NCI-H345 treated with DMSO at 0.1 percent for 48 hours (cell line): Measurements from ENCODE around the gene RNF138.
"Not testable (repeated sequence)": the region's sequence is repeated elsewhere in the genome, so short reads cannot be mapped to it uniquely, and the experiment has no call there.

ENCODE experiments used
- DNase-seq: peaks from one replicate; lab custom pipeline; 2025; ENCODE audit not compliant: unreplicated experiment; lab: John Stamatoyannopoulos, UW

Gene RNF138

DNA sequence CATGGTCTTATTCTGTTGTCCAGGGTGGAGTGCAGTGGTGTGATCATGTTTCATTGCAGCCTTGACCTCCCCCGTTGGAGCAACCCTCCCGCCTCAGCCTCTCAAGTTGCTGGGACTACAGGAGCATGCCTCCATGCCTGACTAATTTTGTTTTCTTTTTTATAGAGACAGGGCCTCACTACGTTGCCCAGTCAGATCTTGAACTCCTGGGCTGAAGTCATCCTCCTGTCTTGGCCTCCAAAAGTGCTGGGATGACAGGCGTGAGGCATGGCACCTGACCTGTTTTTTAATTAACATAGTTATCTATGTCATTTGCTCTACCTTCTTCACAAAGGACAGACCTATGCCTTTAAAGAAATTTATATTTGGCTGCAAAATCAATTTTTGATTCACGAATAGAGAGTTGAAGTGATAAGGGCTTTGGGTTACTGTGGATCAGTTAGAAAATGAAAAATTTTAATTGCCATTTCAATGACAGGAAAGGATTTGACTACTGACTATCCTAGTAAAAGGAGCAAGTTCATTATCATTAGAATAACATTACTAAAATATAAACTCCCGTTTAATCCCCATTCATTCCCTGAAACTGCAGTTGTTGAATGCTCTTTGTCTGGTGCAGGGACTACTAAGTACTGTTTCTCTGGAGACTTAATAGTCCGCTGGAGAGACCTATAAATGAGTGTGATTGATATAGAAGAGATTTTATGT lies 3.7 kb downstream of the RNF138 start:
- DNase-seq: no peak

DNA sequence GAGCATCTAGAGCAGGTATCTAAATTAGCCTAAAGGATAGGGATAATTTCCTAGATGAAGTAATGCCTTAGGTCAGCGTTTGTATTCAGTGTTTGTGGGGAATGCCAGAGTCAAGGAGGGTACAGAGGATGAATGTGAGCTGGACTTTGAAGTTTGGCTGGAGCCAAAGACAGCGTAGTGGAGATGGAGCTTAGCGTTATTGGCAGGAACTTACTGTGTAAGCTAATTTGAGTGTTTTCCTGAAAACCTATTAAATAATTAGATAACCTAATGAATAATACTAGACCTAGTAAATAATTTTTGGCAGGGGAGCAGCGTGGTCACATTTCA lies 4.2 kb downstream of the RNF138 start:
- no peak for DNase-seq

DNA sequence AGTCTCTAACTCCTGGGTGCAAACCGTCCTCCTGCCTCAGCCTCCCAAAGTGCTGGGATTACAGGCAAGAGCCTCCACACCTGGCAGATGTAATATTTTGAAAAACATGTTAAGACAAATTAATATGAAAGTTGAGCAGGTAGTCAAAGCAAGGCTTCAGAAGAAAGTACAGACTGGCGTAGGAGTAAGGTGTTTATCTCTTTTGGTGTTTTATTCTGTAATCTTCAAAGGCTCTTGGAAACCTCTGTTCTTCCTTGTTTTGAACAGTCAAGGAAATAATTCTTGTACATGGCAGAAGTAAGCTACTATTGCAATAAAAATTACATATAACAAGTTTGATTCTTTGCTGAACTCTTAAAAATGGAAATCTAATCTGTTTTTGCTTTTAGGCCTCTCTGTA lies 5.3 kb downstream of the RNF138 start:
- DNase-seq: no peak

DNA sequence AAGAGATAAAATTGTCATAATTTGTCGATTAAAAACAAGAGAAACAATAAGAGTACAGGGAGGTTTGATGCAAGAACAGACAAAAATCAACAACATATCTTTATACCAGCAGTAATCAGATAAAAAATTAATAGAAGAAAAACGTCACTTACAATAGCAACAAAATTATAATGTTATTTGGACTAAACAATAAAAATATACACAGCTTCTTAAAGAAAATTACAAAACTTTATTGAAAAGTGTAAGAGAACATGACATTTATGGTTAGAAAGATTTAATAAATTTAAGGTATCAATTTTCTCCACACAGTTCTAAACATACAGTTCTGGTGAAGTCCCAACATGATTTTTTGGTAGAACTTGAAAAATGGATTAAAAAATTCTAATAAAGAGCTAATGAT lies 12.8 kb downstream of the RNF138 start:
- no peak for DNase-seq

DNA sequence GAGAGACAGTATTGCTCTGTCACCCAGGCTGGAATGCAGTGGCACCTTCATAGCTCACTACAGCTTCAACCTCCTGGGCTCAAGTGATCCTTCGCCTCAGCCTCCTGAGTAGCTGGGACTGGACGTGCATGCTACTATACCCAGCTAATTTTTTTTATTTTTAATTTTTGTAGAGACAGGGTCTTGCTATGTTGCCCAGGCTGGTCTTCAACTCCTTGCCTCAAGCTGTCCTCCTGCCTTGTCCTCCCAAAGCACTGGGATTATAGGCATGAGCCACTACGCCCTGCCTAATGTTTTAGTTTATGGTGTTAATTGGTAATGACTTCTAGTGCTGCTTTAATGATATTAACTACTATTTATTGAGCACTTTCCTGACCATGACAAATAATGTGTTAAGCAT lies 18.3 kb downstream of the RNF138 start:
- no peak for DNase-seq

DNA sequence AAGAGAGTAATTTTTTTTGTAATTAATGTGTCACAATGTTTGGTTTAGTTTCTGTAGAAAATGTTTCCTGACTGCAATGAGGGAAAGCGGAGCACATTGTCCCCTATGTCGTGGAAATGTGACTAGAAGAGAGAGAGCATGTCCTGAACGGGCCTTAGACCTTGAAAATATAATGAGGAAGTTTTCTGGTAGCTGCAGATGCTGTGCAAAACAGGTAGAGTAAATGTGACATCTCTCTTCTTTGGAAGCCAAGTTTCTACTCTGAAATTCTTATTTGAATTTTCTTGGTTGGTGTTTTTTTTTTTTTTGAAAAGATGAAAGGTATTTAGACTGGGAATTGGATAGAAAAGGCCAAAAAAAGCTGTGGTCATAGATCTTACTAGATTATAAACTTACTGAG lies 20.0 kb downstream of the RNF138 start:
- DNase-seq: no peak

DNA sequence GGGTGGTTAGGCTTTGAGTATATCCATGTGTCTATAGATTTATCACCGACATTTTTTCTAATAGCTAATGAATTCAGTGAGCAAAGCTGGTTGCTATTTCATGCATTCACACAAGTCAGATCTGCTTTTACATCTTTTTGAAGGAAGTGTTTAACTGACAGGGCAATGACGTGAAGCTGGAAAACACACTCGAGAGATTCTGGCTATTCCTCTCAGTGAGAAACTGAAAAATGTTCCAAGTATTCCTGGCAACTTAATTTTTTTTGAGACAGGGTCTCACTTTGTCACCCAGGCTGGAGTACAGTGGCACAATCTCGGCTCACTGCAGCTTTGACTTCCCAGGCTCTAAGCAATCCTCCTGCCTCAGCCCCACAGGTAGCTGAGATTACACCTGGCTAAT lies 21.2 kb downstream of the RNF138 start:
- DNase-seq: no peak

DNA sequence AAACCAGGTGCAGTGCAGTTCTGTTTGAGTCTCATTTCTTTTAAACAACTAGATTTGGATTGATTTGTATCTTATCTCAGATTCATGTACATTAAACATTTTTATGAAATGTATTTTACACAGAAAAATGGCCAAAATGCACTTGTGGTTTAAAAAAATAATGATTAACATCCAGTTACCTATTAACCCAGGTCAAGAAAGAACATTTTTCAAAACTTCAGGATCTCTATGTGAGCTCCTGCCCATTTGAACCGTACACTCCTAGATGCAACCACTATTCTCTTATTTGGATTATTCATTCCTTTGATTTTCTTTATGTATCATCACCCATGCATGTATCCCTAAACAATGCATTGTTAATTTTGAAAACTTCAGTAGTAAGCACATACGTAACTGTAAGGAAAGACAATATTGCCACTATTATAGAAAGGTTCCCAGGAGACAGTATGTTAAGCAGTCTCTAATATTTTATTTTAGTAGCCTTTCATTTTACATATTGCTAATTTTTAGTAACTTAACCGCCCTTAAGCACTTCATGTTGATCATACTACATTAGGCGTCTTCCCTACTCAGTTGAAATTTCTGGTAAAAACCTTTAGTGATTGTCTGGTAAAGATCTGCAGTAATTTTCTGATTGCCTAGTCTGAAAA lies 22.7 kb downstream of the RNF138 start:
- DNase-seq: no peak

DNA sequence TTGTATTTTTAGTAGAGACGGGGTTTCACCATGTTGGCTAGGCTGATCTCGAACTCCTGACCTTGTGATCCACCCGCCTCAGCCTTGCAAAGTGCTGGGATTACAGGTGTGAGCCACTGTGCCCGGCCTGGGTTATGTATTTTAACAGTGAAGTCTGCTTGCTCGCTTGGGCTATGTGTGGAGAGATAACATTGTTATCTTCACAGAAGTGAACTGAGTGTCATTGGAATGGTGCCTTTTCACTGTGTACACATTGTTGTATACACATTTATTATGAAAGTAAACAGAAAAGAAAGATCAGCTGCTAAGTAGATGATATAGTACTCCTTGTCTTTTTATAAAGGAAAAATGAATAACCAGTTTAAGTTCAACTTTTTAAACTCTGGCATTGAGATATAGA lies 30.4 kb downstream of the RNF138 start:
- DNase-seq: no peak

DNA sequence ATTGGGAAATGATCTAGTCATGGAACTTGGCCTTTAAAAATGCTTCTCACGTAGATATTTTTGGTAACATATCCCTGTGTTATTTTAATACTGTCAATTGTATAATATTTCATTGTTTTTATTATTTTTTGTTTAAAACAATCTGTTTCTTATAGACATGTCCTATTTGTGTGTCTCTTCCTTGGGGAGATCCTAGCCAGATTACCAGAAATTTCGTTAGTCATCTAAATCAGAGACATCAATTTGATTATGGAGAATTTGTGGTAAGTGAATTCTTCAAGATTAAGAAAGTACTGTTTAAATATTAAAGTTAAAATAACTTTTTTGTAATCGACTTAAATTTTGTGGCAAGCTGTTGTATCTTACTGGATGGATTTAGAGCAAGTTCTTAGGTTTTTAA lies 34.9 kb downstream of the RNF138 start:
- no peak for DNase-seq

DNA sequence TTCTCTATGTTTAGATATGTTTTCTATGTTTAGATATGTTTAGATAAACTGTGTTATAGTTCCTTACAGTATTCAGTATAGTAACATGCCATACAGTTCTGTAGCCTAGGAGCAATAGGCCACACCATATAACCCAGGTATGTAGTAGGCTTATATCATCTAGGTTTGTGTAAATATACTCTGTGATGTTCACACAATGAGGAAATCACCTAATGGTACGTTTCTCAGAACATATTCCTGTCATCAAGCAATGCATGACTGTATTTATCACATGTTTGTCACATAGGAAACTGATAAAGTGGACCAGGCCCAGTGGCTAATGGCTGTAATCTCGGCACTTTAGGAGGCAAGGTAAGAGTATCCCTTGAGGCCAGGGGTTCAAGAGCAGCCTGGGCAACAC lies 44.0 kb downstream of the RNF138 start:
- no peak for DNase-seq

DNA sequence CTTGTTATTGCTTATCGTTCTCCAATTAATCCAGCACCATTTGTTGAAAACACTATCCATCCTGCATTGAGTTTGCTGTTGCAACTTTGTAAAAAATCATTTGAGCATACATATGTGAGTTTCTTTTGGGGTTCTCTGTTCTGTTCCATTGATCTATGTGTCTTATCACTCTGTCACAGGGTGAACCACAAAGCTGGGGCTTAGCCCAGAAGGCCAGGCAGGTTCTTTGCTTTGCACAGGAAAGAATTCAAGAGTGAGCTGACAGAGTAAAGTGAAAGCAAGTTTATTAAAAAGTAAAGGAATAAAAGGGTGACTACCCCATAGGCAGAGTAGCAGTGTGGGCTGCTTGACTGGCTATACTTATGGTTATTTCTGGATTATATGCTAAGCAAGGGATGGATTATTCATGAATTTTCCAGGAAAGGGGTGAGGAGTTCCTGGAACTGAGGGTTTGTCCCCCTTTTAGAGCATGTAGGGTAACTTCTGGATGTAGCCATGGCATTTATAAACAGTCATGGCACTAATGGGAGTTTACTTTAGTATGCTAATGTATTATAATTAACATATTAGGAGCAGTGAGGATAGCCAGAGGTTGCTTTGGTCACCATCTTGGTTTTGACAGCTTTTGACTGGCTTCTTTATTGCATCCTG lies 46.8 kb downstream of the RNF138 start:
- DNase-seq: no peak

DNA sequence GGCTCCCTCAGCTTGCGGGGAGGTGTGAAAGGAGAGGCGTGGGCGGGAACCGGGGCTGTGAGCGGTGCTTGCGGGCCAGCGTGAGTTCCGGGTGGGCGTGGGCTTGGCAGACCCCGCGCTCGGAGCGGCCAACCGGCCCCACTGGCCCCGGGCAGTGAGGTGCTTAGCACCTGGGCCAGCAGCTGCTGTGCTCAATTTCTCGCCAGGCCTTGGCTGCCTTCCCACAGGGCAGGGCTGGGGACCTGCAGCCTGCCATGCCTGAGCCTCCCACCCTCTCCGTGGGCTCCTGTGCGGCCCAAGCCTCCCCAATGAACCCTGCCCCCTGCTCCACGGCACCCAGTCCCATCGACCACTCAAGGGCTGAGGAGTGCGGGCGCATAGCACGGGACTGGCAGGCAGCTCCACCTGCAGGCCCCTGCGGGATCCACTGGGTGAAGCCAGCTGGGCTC lies 48.2 kb downstream of the RNF138 start:
- no peak for DNase-seq

DNA sequence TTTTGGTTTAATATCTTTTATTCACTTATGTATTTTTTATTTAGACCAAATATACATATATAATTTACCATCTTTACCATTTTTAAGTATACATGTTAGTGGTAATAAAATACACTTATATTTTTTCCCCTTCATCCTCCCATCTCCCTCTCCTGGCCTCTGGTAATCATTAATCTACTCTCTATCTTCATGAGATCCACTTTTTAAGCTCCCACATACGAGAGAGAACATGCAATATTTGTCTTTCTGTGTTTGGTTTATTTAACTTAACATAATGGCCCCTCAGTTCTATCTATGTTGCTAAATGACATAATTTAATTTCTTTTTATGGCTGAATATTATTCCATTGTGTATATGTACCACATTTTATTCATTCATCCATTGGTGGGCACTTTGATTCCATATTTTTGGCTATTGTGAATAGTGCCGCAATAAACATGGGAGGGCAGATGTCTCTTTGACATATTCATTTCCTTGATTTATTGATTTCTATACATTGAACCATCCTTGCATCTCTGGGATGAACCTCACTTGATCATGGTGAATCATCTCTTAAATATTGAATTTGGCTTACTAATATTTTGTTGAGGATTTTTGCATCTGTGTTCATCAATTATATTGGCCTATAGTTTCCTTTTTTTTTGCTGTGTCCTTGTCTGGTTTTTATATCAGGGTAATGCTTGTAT lies 56.7 kb downstream of the RNF138 start:
- no peak for DNase-seq

DNA sequence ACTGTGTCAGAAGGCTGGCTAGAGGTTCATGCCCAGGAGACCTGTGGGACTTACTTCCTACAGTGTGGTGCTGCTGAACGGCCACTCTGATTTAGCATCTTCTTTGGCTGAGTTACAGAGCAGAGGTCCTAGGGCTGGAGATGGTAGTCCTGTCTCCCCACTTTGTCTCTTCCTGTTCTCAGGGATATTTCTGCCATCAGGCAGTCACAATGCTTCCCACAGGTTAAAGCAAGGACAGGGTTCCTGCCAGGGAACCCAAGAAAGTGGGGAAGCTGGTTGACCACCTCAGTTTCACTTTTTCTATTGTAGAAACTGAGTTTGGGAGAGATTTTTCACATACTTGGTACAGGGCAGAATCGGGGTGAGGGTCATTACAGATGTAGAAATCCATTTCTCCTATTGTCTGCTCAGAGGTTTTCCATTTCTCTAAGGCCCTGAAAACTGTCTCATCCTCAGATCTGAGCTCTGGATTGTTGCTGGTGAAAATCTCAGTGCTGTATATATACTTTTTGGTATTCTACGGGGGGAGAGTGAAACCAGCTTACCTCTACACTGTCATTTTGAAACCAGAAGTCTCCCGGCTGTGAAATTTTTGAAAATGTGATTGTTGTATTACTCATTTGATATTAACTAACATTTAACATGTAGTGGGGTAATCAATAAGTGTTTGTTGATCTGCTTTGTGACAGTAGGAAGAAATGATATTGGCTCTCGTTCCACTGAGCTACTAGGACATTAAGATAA lies 61.2 kb downstream of the RNF138 start:
- no peak for DNase-seq

DNA sequence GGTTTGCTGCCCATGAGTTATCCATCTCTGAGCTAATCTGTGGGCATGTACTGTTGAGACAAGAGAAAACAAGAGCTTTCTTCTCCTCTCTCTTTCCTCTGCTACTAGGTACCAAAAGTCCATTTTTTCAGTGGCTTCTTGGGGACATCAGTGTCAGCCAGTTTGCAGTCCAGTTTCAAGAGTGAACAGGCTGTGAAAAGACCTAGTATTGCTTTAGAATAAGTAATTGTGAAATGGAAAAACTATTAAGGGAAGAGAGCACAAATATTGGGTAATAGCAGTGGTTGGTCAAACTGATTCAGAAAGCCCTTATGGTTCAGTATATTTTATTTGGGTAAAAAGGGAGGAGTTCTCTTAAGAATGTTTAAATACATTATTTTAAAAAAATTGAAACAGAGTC lies 65.2 kb downstream of the RNF138 start:
- no peak for DNase-seq

DNA sequence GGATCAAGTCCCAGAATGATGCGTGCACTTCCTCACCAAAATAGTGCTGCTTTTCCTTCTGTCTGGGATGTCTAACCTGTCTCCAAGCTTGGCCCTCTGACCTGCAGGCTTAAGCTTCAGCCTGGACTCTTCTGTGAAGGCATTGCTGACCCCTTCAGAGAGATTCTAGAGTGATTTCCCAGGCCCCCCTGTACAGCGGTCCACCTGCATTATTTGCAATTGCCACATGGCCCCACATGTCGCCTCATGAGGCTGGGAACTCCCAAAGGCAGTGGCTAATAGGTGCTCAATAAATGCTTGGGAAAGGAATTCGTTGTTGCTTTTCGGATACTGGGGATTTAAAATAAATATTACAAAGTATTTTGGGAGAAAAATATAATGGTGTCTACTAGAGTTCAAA lies 65.9 kb downstream of the RNF138 start:
- DNase-seq: no peak

DNA sequence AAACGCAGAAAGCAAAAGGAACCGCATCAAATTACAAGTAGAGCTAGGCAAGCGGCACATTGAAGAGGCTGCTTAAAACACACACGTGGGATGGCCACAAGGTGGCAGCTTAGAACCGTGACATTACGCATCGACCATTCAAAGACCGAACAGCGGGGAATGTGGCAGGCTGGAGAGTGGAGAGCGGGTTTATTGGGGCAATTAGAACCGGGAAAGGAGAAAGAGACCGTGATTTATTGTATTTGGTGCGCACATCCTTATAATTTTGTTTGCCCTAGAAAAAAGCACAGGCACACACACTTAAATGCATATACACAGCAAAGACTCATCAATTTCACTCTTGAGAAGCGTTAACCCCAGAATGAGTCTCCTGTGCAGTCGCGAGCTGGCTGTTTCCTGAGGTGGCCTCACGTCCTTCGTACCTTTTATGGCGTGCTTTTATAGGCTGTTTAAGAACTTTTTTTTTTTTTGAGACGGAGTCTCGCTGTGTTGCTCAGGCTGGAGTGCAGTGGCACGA lies 66.5 kb downstream of the RNF138 start:
- DNase-seq: peak; percentile 90

DNA sequence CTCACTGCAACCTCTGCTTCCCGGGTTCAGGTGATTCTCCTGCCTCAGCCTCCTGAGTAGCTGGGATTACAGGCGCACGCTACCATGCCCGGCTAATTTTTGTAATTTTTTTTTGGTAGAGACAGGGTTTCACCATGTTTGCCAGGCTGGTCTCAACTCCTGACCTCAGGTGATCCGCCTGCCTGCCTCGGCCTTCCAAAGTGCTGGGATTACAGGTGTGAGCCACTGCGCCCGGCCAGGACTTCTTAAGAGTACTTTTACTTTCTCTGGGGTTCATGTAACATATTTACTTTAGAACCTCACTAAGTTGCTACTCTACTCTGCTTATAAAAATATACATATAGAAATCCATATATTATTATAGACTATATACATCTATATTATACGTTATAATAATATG lies 67.0 kb downstream of the RNF138 start:
- not testable (repeated sequence) for DNase-seq

DNA sequence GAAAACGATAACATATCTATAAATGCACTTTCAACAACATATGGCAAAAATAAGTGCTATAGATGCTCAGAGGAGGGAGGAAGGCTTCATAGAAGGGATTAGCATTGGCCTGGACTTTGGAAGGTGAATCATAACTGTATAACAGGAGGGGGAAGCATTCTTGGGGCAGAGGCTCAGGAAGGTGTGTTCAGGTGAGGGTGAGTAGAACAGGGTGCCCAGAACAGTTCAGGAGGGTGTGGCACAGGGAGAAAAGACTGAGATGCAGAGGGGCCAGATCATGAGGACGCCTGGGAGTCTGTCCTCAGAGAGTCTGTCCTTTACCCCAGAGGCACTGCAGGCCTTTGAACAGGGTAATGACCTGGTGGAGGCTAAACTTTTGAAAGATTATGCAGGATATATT lies 68.9 kb downstream of the RNF138 start:
- DNase-seq: no peak
